SU-DHL-6 (cell line): Measurements from ENCODE around the gene ZDHHC24.

ENCODE experiments used
- H2AFZ ChIP-seq: fragments of 200-600 bp; sonication (generic); 2 replicates; pipeline ENCODE4 v1.6.1; 2014; ENCODE audit warnings: low read depth, mild to moderate bottlenecking, moderate library complexity, mixed read lengths, antibody characterized with exemption, low read length; ENCODE audit not compliant: severe bottlenecking
- H3F3A ChIP-seq: fragments of 200-600 bp; shearing (Covaris generic); 2 replicates; pipeline ENCODE4 v1.6.0; 2016; ENCODE audit warnings: antibody characterized with exemption, mild to moderate bottlenecking; ENCODE audit not compliant: insufficient read depth
- H3K27ac ChIP-seq: fragments of 200-600 bp; sonication (generic); 2 replicates; pipeline ENCODE4 v1.5.1; 2016; ENCODE audit warnings: low read depth, mild to moderate bottlenecking, low read length, moderate library complexity, mixed read lengths
- H3K27me3 ChIP-seq: fragments of 200-600 bp; sonication (generic), shearing (Covaris generic); 2 replicates; pipeline ENCODE4 v1.6.0; 2014; ENCODE audit warnings: mild to moderate bottlenecking, low read length
- H3K36me3 ChIP-seq: fragments of 200-600 bp; sonication (generic); 2 replicates; pipeline ENCODE4 v1.6.1; 2014; ENCODE audit warnings: mild to moderate bottlenecking, low read length, mixed read lengths
- H3K4me2 ChIP-seq: fragments of 300-600, 200-600 bp; shearing (Covaris generic), sonication (generic); 2 replicates; pipeline ENCODE4 v1.6.0; 2014; ENCODE audit warnings: low read length, low read depth, mild to moderate bottlenecking; ENCODE audit not compliant: poor library complexity, severe bottlenecking
- H3K4me3 ChIP-seq: fragments of 200-600 bp; sonication (generic); 2 replicates; pipeline ENCODE4 v1.5.1; 2014; ENCODE audit warnings: antibody characterized with exemption, low read length, mild to moderate bottlenecking, mixed read lengths; ENCODE audit not compliant: insufficient read depth, poor library complexity, severe bottlenecking
- H3K79me2 ChIP-seq: fragments of 200-600 bp; sonication (generic); 2 replicates; pipeline ENCODE4 v1.6.1; 2014; ENCODE audit warnings: mild to moderate bottlenecking, low read length, moderate library complexity; ENCODE audit not compliant: insufficient read depth
- H3K9ac ChIP-seq: fragments of 200-600 bp; sonication (generic); 2 replicates; pipeline ENCODE4 v1.7.0; 2014; ENCODE audit warnings: mild to moderate bottlenecking, low read length
- H3K9me2 ChIP-seq: fragments of 200-600 bp; sonication (generic); replicated peaks from 2 replicates; pipeline ENCODE4 v1.6.1; 2014; ENCODE audit warnings: low read length; ENCODE audit not compliant: insufficient read depth
- H3K9me3 ChIP-seq: fragments of 200-600 bp; sonication (generic); 2 replicates; pipeline ENCODE4 v1.6.1; 2014; ENCODE audit warnings: low read length, mixed read lengths; ENCODE audit not compliant: insufficient read depth
- H4K20me1 ChIP-seq: fragments of 200-600 bp; sonication (generic); 2 replicates; pipeline ENCODE4 v1.6.1; 2014; ENCODE audit warnings: low read depth, mild to moderate bottlenecking, antibody characterized with exemption, low read length, moderate library complexity, mixed read lengths
- CTCF ChIP-seq: fragments of 200-600 bp; sonication (generic); IDR thresholded peaks from one replicate; pipeline ENCODE4 v1.5.1; 2017; ENCODE audit warnings: antibody characterized with exemption, mild to moderate bottlenecking, low read length, moderate library complexity; ENCODE audit not compliant: insufficient read depth, poor library complexity, severe bottlenecking
- EZH2phosphoT487 ChIP-seq: fragments of 200-600 bp; sonication (generic), shearing (Covaris generic); conservative IDR thresholded peaks from 2 replicates; pipeline ENCODE4 v1.6.1; 2018; ENCODE audit warnings: mild to moderate bottlenecking, antibody characterized with exemption, low read length, moderate library complexity, mixed read lengths

Gene ZDHHC24

DNA sequence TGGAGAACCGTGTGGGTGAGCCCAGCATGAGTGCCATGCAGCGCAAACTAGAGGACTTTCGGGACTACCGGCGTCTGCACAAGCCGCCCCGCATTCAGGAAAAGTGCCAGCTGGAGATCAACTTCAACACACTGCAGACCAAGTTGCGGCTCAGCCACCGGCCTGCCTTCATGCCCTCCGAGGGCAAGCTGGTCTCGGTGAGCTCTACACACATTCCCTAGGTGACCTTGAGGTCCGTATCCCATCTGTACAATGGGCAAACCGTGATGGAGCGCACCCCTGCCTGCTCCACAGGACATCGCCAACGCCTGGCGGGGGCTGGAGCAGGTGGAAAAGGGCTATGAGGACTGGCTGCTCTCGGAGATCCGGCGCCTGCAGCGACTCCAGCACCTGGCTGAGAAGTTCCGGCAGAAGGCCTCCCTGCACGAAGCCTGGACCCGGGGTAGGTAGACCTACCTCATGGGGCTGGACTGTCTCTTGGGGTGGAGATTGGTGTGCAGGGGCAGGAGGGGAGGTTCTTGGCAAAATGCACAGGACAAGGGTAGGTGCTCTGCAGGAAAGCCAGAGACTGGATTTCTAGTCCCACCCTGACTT lies 12.0 kb upstream of the ZDHHC24 start:
- Histone ChIP-seq H3K9me3 (no peaks in the 10 kb centered on the region), H3K4me3 (no peak overlapping the region), H3K9me2 (no peaks in the 10 kb centered on the region), H3K4me2 (no peak overlapping the region), H2AFZ (no peak overlapping the region), H3K79me2 (no peaks in the 10 kb centered on the region), H3K27ac (no peak overlapping the region), H3K36me3 (no peaks in the 10 kb centered on the region), H3F3A (no peaks in the 10 kb centered on the region), H4K20me1 (no peaks in the 10 kb centered on the region), H3K27me3 (no peaks in the 10 kb centered on the region), H3K9ac (no peak overlapping the region)
- no peak for TF ChIP-seq EZH2phosphoT487
- no peak for TF ChIP-seq CTCF

- H3K9me3 ChIP-seq, result no peaks in the 10 kb centered on the region
- no peak overlapping the region for H2AFZ ChIP-seq
- TF ChIP-seq CTCF (no peak), EZH2phosphoT487 (no peak)
- no peak overlapping the region for H3K4me3 ChIP-seq
- H4K20me1 ChIP-seq, result no peaks in the 10 kb centered on the region
- H3K27ac ChIP-seq, result no peak overlapping the region
- H3K9ac ChIP-seq, result no peak overlapping the region
- no peaks in the 10 kb centered on the region for H3F3A ChIP-seq
- H3K4me2 ChIP-seq, result no peak overlapping the region
- no peaks in the 10 kb centered on the region for H3K9me2 ChIP-seq
- H3K27me3 ChIP-seq, result no peaks in the 10 kb centered on the region
- no peaks in the 10 kb centered on the region for H3K79me2 ChIP-seq
- no peaks in the 10 kb centered on the region for H3K36me3 ChIP-seq
Measured at GRCh38 chr11:66556086-66556485, 10.2 kb upstream of the ZDHHC24 start.

GRCh38 chr11:66555416-66555815 lies 9.6 kb upstream of the ZDHHC24 start:
- H2AFZ ChIP-seq, result no peak overlapping the region

More at GRCh38 chr11:66555416-66555815, 9.6 kb upstream of the ZDHHC24 start:
- H3K9me3 ChIP-seq, result no peaks in the 10 kb centered on the region
- no peak overlapping the region for H3K4me3 ChIP-seq
- H3K9ac ChIP-seq, result no peak overlapping the region
- no peak overlapping the region for H3K27ac ChIP-seq
- no peaks in the 10 kb centered on the region for H4K20me1 ChIP-seq
- TF ChIP-seq EZH2phosphoT487 (no peak), CTCF (no peak)
- no peaks in the 10 kb centered on the region for H3F3A ChIP-seq
- no peak overlapping the region for H3K4me2 ChIP-seq
- H3K27me3 ChIP-seq, result no peaks in the 10 kb centered on the region
- H3K9me2 ChIP-seq, result no peaks in the 10 kb centered on the region
- H3K36me3 ChIP-seq, result no peaks in the 10 kb centered on the region
- no peaks in the 10 kb centered on the region for H3K79me2 ChIP-seq
